DMS53 treated with DMSO at 0.1 percent for 48 hours (cell line): ENCODE measurements around the gene ZNF580.
A peak's percentile ranks its signal among the peaks of the same experiment; 100 is the strongest.

Source experiments
- DNase-seq: peaks from one replicate; lab custom pipeline; 2025; ENCODE audit not compliant: unreplicated experiment; lab: John Stamatoyannopoulos, UW

The ZNF580 gene

DNA sequence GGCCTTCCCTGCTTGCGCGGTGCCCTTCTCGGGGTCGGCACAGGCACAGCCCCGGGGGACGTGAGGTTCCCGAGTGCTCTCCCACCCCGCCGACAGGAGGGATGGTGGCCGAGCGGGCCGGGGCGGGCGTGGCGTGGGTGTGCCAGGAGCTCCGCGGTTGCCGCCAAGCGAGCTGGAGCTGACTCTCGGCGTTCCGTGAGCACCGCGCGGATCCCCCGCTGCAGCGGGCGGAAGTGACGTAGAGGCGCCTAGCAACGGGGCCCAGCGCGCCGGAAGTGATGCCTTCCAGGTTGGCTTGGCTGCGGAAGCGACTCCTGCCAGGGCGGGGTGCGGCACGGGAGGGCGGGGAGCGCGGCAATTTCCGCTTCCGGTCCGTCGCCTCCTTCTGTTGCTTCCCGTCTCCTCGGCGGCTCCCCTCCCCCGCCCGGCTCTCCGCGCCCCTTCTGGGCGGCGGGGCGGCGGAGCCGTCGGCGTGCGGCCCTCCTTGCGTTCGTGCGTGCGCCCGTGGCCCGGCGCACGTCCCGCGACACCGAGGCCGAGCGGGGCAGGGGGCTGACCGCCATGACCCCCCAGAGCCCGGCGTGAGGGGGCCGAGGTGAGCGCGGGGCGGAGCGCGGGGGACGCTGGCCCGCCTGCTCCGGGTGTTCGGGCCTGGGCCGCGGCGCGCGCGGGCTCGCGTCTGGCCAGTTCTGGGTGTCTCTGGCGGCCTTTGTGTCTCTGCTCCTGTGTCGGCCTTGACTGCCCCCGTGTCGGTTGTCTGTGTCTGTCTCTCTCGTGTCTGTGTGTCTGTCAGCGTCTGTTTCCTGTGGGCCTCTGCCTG lies 34.2 kb downstream of the ZNF580 start, which contains the start of gene EPN1:
TSS of gene EPN1 (plus strand) at position 386 of the 820 bp plus-strand sequence. CDS start 3,402 bp downstream, outside the sequence.
- DNase-seq, result peak; percentile 90

DNA sequence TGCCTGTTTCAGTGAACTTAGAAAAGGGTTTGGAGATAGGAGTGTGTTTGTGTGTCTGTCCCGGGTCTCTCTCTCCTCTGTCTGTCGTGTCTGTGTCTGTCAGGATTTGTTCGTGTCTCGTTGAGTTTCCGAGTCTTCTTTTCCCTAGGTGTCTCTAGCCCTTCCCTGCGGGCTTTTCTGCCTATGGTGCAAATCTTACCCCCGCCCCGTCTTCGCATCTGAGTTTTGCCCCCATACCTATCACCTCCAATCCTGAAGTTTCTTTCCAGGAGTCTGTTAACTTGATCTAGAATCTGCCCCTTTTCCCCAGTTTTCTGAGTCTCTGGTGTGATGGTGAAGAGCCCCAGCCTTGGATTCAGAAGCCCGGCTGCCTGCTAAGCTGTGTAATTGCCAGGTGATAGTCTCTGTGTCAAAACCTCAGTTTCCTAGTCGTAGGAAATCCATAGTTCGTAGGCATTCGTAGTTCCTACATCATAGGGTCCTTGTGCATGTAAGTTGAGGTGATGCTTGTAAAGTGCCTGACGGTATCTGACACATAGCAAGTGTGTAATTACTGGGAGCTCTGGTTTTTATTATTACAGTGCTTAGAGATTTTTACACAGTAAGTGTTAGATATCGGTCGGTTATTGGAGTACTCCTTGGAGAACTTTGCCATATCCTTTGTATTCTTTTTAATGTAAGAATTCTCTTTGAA lies 35.0 kb downstream of the ZNF580 start:
- no peak for DNase-seq

DNA sequence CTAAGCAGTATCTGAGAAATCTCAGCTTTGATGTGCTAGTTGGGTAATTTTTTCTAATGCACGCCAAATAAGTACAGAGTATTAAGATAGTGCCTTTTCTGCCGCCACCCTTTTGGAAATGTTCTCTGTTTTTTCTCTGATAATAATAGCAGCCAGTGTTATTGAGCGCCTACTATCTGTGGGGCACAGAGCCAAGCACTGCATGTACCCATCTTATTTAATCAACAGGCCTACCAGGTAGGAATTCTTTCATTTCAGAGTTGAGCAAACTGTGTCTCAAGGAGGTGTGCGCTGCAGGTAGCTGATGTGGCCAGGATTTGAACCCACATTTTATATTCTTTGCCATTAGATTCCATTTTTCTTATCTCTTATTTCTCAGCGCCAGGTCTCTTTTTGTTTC lies 35.6 kb downstream of the ZNF580 start:
- DNase-seq, result no peak

DNA sequence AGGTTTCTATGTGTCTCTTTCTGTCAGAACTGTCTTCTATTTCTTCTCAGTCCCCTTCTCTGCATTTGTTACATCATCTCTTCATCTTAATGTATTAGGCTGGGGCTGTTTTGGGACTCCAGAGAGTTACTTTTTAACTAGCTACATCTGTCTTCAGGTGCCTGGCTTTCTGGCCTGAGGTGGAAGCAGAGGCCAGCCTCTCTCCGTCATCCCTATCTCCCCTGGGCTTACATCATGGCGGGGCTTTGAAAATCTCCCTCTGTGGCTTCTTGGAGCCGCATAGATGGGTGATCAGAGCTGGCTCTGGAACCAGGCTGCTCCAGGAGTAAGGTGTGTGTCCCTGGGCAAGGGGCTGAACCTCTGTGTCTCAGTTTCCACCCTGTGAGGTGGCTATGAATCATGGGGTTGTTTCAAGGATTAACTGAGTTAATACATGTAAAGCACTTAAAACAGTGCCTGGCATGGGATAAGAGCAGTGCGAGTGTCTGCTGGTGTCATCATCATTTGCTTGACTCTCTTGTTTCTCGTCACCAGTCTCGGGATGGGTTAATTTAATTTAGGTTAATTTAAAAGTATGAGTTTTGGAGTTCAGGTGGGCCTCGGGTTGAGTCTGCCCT lies 36.2 kb downstream of the ZNF580 start:
- DNase-seq, result no peak

DNA sequence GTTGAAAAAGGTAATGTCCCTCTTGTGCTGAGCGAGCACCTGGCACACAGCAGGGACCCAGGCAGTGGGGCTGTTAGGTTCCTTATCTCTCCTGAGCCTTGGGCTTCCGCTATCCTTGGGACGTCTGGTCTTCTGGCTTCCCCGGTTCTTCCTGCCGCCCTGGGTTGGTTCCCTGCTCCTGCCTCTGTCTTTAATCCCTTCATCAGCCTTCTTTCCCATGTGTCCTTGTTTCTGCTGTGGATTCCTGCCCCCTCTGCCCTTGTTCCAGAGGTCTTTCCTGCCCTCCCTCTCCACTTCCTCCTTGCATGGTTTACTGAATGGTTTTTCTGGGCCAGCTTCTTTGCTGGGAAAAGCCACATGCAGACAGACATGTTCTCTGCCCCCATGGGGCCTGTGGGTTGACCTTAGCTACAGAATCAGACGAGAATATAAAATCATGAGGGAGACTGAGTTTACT lies 36.8 kb downstream of the ZNF580 start:
- no peak for DNase-seq

DNA sequence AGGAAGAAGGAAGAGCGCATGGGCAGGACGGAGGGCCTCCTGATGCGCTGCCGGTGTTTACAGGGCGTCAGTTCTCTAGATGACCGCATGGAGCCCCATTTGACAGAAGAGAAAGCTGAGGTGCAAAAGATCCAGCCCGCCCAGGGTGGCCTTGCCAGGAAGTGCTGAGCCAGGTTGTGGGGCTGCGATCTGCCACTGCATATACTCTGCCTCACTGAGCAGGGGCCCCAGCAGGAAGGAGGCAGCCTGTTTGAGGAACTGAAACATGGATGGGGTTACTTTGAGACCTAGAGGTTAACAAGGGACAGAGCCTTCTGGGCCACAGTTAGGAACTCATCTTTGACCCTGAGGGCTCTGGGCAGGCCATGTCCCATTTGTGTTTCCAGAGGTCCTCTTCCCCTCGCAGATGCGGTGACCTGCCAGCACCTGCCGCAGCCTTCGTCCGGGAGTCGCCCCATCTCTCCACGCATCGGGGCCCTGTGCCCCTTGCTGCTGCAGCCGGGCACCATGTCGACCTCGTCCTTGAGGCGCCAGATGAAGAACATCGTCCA lies 37.4 kb downstream of the ZNF580 start:
- no peak for DNase-seq

DNA sequence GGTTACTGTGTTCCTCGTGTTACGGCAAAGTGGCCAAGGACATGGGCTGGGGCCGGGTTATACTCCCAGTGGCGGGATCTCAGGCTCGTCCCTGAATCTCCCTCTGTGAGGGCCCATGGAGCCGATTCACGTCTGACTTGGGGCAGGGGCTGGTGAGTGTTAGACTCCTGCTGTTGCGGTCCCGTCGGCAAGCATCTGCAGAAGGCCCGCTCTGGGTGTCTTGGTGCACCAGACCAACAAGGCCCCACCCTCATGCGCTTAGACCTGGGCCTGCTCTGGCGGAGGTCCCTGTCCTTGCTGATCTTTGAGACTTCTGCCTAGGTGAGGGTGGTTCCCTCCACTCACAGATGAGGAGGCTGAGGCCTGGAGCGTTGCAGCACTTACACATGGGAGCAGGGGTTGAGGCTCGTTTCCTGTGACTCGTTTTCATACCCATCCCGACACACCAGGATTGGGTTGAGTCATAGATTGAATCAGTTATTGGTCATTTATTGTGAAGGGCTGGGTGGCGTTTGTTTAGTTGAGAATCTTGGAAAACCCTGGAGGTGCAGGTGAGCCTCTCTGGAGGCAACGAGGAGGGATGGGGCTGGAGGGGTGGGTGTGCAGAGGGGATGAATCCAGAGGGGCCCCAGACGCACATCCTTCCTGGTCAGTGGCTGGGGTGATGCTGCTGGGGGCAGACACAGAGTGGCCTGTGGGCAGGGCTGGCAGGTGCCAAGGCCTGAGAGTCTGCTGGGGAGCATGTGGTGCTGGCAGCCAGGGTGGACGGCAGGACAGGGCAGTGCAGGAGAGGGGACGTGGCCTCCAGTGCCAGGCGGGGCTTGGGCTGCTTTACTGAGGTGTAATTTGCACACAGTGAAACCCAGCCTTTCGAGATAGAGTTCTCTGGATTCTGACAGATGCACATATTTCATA lies 38.8 kb downstream of the ZNF580 start:
- DNase-seq, result no peak

DNA sequence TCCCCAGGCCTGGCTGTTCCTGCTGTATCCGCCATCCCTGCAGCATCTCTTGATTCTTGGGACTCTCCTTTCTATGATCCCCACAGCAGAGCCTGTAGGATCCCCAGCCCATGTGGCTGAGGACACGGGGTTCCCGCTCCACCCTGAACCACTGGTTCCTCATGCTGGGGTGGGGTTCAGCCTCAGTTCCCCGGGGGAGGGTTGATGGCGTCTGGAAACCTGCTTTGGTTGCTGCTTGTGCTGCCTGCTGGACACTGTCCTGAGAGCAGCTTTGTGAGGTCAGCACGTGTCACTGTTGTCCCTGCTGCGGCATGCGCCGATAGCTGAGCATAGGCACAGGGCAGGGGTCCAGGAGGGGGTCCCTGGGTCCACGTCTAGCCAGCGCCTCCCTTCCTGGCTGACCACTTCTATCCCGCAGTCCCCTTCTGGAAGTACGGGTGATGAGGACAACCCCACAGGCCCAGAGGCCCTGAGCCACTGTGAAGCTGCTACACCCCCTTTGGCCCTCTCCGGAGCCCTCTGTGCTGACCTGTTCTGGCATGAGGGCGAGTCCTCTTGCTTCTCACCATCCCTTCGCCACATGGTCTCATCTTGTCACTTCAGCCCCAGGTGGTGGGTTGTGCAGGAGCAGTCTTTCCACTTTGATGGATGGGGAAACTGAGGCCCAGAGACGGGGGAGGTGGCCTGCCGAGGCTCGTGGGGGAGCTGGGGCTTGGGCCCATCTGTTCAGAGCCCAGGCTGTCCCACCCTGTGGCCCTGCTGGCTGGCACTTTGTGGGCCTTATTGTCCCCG lies 39.7 kb downstream of the ZNF580 start:
- DNase-seq, result no peak

DNA sequence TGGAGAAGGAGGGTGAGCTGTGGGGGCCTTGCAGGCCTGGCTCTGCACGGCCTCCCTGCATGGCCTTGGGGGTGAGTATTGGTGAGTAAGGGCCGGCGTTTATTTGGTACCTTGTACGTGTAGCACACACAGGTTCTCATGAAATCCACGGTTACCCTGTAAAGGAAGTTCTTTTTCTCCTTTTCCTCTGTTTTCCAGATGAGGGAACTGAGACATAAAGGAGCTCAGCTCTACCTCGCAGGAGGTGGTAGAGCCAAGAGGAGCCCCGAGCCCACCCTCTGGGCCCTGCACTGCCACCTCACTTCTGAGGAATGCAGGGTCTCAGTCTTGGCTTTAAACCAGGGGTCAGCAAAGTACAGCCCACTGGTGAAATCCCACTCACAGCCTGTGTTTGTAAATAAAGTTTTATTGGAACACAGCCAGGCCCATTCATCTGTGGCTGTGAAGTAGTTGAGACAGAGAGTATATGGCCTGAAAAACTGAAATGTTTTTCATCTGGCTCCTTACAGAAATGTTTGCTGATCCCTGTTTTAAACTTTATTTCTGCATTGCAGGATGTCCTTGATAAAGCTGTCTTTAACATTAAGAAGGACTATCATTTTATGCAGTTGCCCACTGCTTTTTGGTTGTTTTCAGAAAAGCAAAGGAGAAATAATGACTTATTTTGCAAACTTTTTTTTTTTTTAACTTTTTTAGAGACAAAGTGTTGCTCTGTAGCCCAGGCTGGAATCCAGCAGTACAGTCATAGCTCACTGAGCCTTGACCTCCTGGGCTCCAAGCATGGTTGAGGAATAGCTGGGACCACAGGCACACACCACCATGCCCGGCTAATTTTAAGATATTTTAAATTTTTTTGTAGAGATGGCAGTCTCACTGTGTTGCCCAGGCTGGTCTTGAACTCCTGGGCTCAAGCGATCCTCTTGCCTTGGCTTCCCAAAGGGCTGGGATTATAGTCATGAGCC lies 40.6 kb downstream of the ZNF580 start:
- no peak for DNase-seq

DNA sequence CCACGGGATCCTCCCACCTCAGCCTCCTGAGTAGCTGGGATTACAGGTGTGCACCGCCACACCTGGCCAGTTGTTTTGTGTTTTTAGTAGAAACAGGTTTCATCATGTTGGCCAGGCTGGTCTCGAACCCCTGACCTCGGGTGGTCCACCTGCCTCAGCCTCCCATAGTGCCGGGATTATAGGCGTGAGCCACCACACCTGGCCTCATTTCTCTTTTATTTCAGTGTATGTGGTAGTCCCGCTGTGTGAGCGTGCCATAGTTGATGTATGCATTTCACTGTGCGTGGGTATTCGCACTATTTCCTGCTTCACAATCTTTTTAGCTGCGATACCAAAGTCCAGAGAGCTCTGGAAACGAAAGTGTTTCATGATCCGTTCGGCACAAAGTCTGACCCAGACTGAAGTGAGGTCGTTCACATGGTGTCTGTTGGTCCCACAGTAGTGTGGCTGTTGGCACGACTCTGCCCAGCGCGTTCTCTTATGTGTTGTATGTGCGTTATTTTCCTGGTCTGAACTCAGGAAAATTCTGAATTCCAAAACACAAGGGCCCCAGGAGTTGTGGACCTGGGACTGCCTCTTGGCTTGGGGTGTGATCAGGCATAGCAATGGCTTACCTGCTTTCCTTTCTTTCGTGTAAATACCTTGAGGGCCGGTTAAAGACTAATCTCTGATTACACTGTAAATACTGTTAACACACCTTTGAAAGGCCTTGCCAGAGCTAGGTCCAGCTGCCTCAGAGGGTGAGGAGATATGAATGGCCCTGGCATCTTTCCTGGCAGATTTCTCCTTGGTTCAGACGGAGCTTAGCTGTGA lies 42.9 kb downstream of the ZNF580 start:
- peak; percentile 17 for DNase-seq

DNA sequence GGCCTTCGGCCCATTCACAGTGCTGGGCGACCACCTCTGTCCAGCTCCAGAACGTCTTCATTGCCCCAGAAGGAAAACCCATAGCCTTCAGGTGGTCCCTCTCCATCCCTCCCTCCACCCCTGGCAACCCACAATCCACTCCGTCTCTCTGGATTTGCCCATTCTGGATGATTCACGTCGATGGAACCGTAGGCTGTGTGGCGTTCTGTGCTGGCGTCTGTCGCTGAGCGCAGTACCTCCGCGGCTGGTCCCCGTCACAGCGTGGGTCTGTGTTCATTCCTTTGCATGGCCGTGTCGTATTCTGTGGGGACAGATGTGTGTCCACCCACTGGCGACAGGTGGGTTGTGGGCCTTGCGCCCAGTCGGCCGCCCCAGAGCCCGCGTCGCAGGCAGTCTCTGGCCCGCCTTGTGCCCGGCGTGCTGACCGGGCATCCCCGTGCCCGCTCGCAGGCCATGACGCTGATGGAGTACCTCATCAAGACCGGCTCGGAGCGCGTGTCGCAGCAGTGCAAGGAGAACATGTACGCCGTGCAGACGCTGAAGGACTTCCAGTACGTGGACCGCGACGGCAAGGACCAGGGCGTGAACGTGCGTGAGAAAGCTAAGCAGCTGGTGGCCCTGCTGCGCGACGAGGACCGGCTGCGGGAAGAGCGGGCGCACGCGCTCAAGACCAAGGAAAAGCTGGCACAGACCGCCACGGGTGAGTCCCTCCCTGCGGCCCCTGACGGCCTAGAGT lies 44.3 kb downstream of the ZNF580 start:
- DNase-seq, result no peak

DNA sequence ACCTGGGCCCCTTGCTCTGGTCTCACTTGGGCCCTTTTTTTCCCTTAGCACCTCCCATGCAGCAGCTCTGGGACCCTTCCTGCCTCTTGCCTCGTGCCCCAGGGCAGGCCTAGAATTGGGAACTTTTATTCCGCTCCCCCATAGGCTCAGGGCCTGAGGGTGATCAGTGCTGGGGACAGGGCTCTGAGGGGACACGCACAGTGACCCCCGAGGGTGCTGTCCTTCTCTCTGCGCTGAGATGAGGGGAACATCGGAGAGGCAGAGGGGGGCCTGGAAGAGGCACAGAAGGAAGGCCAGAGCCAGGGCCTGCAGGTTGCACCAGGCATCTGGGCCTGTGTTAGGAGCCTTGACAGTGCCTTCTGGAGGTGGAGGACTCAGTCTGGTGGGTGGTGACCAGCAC lies 45.0 kb downstream of the ZNF580 start:
- no peak for DNase-seq

DNA sequence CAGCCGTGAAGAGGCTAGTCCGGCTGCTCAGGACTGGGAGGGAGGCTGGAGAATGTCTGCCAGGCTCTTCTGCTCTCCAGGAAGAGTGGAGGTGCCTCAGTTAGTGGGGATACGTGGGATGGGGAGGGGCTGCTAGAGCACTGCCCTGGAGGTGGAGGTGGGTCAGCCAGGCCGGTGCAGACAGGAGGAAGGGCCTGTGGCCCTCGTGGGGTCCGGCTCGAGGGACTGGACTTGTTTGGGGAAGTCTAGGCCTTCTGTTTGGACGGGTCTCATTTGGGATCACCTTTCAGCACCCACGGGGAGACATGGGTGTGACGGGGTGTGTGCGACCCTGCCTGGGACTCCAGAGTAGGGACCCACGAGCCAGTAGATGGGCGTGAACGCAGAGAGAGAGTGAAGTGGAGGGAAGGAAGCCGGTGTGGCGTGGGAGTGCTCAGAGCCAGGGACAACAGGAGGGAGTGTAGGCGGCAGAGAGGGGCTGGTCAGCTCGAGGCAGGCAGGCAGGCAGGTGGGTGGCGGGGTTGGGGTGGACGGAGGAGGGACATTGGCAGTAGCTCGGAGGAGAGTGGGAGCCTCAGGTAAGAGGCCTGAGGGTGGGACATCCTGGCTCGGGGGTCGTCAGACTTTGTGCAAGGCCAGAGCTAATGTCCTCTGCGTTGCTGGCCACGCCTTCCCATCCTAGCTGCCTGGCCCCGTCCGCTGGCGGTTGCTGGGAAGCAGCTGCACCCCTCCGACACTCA lies 45.7 kb downstream of the ZNF580 start:
- DNase-seq, result no peak

DNA sequence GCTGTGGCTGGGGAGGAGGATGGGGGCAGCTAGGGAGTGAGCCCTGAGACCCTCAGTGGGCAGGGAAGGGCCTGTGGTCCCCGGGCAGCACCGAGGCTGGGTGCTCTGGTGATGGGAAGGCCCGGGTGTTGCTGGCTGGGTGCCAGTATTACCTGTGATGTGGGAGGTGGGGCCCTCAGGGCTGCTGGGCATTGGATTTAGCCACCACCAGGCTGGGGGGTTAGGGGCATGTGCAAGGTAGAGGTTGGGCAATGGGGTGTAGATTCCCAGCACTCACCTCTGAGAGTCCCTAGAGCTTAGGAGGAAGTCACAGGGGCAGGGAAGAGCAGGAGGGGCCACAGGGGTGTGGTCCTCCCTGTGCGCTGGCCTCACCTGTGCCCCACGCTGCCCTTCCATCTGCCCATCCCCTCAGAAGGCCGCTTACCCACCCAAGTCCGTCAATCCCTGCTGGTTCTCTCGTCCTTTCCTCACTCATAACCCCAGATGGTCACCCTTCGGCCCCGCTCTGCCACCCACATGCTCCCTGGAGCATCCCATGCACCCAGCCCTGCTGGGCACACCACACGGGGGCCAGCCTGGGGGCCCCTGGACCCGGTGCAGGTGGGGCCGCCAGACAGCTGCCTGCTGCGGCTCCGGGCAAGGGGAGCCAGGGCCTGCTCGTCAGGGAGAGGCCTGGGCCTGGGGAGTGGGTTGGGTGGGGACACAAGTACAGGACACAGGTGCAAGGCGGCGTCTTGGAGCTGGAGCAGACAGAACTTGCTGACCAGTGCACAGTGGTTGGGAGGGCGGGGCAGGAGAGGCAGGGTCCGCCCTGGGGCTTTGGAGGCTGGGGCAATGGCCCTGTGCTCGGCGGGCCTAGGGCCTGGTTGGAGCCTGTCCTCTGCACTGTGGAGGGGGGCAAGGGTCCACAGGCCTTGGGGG lies 46.7 kb downstream of the ZNF580 start:
- no peak for DNase-seq
